ENCODE results near the gene VPS13C. TPM values are rescaled to one million over a fixed set of nuclear protein-coding genes. Genes with fewer than 3 reads are reported as not detected.

The VPS13C gene, protein sequence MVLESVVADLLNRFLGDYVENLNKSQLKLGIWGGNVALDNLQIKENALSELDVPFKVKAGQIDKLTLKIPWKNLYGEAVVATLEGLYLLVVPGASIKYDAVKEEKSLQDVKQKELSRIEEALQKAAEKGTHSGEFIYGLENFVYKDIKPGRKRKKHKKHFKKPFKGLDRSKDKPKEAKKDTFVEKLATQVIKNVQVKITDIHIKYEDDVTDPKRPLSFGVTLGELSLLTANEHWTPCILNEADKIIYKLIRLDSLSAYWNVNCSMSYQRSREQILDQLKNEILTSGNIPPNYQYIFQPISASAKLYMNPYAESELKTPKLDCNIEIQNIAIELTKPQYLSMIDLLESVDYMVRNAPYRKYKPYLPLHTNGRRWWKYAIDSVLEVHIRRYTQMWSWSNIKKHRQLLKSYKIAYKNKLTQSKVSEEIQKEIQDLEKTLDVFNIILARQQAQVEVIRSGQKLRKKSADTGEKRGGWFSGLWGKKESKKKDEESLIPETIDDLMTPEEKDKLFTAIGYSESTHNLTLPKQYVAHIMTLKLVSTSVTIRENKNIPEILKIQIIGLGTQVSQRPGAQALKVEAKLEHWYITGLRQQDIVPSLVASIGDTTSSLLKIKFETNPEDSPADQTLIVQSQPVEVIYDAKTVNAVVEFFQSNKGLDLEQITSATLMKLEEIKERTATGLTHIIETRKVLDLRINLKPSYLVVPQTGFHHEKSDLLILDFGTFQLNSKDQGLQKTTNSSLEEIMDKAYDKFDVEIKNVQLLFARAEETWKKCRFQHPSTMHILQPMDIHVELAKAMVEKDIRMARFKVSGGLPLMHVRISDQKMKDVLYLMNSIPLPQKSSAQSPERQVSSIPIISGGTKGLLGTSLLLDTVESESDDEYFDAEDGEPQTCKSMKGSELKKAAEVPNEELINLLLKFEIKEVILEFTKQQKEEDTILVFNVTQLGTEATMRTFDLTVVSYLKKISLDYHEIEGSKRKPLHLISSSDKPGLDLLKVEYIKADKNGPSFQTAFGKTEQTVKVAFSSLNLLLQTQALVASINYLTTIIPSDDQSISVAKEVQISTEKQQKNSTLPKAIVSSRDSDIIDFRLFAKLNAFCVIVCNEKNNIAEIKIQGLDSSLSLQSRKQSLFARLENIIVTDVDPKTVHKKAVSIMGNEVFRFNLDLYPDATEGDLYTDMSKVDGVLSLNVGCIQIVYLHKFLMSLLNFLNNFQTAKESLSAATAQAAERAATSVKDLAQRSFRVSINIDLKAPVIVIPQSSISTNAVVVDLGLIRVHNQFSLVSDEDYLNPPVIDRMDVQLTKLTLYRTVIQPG (N-terminal part only)
- total RNA-seq (100 to 1,000 TPM in 3 of 5 donors, 10 to 100 TPM in 2; 84.4 to 136 (median 117) TPM), total RNA-seq (121 to 643 (median 383) reads per million in 29 experiments)
- 162 TPM for total RNA-seq (2013)

DNA sequence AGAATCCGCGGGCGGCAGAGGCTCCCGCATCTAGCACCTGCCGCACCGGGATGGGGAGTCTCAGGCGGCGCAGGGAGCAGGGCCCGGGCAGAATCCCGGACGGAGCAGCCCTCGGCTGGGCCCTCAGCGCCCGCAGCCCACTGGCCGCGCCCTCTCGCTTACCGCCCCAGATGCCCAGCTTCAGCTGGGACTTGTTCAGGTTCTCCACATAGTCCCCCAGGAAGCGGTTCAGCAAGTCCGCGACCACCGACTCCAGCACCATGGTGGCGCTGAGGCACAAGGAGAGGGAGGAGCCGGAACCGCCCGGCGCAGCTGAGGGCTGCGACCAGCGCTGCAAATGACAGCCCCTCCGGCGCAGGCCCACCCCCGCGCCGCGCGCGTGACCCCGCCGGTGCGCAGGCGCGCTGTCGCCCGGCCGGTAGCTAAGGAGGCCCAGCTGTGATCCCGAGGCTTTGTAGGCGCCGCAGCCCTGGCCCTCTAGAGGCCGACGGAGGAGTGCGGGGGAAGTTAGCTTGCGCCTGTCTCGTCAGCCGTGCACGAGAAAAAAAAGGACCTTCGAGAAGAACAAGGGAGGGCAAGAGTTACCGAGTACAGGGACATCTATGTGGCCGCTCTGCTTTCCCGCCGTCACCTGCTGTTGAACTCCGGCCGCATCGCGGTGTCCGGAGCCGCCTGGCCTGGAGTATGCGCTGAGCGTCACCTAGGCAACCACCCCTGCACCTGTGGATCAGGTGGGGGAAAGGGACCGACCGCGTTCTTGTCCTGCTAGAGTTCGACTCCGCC, at the start of gene VPS13C:
Gene VPS13C, minus strand, starts transcription at position 335 of the 783 bp plus-strand sequence. Its CDS starts 73 bp downstream, at position 262.
- H3K27ac ChIP-seq (ENCODE audit: low read length), result peak within 1 kb of the TSS; percentile 87
- ATAC-seq (replicated peaks in 1 of 4), result peak; percentile 88 to 95 (median 93)
- H3K4me1 ChIP-seq (ENCODE audit: control insufficient read depth in 1 of 2, extremely low read depth in 1 of 2, insufficient read depth in 2 of 2, low read length in 2 of 2), result peaks cover 4 to 17% of the 10 kb centered on the region in 2 experiments
- ChIA-PET POLR2A (interaction anchor here in 1 of 2 donors (0.6 to 1.0 kb wide), 2 partner anchors 16 to 200 kb away, joined by 3 to 11 read pairs; no protein-coding TSS in a partner anchor), CTCF (interaction anchor here (0.5 to 1.8 kb wide), 12 partner anchors 8 to 1564 kb away, joined by 3 to 8 read pairs (median 3); no protein-coding TSS in a partner anchor)
- H3K27me3 ChIP-seq (replicated peaks in 1 of 2; ENCODE audit: control insufficient read depth in 2 of 2, extremely low read depth in 1 of 2, insufficient read depth in 2 of 2, low read length in 1 of 2), result peaks cover 0 to 7% of the 10 kb centered on the region in 2 experiments
- H3K36me3 Mint-ChIP-seq, result peaks cover 2% of the 10 kb centered on the region
- peaks cover 53 to 55% (median 55%) of the 10 kb centered on the region in 3 donors for H3K4me1 Mint-ChIP-seq
- H3K9me3 Mint-ChIP-seq, result no peaks in the 10 kb centered on the region
- H3K36me3 ChIP-seq (ENCODE audit: control insufficient read depth in 2 of 2, extremely low read depth in 1 of 2, insufficient read depth in 1 of 2, low read length in 1 of 2), result no peaks in the 10 kb centered on the region
- WGBS (ENCODE audit: insufficient coverage), result under 1% methylated on average over 72 of the region's 73 CpGs
- no peaks in the 10 kb centered on the region for H3K9me3 ChIP-seq
- H3K27ac Mint-ChIP-seq, result peak within 1 kb of the TSS; percentile 92 to 98
- peak within 1 kb of the TSS; percentile 59 to 80 for H3K4me3 ChIP-seq (ENCODE audit: control insufficient read depth in 1 of 2, extremely low read depth in 1 of 2, low read length in 1 of 2)
- H3K27me3 Mint-ChIP-seq, result peaks cover 0 to 3% of the 10 kb centered on the region in 2 donors
- peak; percentile 82 to 95 (median 87) for DNase-seq
- peak within 1 kb of the TSS; percentile 91 to 99 (median 96) for H3K4me3 Mint-ChIP-seq

DNA sequence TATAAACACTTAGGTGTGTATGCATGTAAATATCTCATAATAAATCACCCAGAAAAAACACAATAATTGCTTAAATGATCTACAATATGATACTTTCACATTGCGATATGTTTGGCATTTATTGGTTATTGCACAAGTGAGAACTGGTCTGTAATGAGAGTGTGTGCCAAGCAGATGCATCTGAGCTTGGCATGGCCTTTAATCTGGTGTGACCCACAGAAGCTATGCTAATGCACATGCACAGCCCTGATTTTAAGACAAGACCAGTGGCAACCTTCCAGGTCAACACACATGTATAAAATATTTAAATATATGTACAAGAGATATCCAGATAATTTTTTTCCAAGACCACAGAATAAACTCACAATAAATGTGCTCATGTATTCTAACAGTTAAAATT, 49.2 kb upstream of the VPS13C start:
- no peak overlapping the region for H3K4me3 ChIP-seq (ENCODE audit: control insufficient read depth in 1 of 2, extremely low read depth in 1 of 2, low read length in 1 of 2)
- no peaks in the 10 kb centered on the region for H3K4me1 ChIP-seq (ENCODE audit: control insufficient read depth in 1 of 2, extremely low read depth in 1 of 2, insufficient read depth in 2 of 2, low read length in 2 of 2)
- CTCF ChIA-PET, result no interaction called here
- Mint-ChIP-seq H3K27me3 (peaks cover 11 to 18% of the 10 kb centered on the region in 2 donors), H3K27ac (no peak overlapping the region), H3K9me3 (no peaks in the 10 kb centered on the region), H3K36me3 (no peaks in the 10 kb centered on the region), H3K4me3 (no peak overlapping the region), H3K4me1 (no peaks in the 10 kb centered on the region)
- DNase-seq (no peak), ATAC-seq (replicated peaks in 1 of 4) (no peak)
- POLR2A ChIA-PET, result no interaction called here
- H3K27me3 ChIP-seq (replicated peaks in 1 of 2; ENCODE audit: control insufficient read depth in 2 of 2, extremely low read depth in 1 of 2, insufficient read depth in 2 of 2, low read length in 1 of 2), result peaks cover 0 to 12% of the 10 kb centered on the region in 2 experiments
- no peak overlapping the region for H3K27ac ChIP-seq (ENCODE audit: low read length)
- no peaks in the 10 kb centered on the region for H3K36me3 ChIP-seq (ENCODE audit: control insufficient read depth in 2 of 2, extremely low read depth in 1 of 2, insufficient read depth in 1 of 2, low read length in 1 of 2)
- WGBS (ENCODE audit: insufficient coverage), result no CpG with 5 or more reads among the region's 1 CpG
- H3K9me3 ChIP-seq, result no peaks in the 10 kb centered on the region

DNA sequence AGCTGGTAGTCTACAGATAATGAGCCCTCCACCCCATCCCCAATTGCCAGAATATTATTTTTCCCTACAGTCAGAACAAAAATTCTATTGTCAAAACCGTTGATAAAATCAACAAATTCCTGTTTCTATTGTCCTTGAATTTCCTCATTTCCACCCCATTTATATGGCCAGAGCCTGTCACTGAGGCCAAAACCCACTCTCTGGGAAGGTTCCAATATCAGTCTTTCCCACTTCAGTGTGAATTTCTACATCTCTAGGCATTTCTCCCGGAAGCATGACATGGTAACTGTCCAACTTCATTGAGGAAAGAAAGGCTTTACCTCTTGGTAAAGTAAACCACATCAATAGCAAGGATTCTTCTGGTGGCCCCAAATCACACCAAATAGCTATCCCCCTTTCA, 48.2 kb upstream of the VPS13C start:
- Mint-ChIP-seq H3K4me1 (no peaks in the 10 kb centered on the region), H3K4me3 (no peak overlapping the region), H3K27me3 (peaks cover 9 to 17% of the 10 kb centered on the region in 2 donors), H3K36me3 (no peaks in the 10 kb centered on the region), H3K9me3 (no peaks in the 10 kb centered on the region), H3K27ac (no peak overlapping the region)
- Histone ChIP-seq H3K27me3 (replicated peaks in 1 of 2; ENCODE audit: control insufficient read depth in 2 of 2, extremely low read depth in 1 of 2, insufficient read depth in 2 of 2, low read length in 1 of 2) (peaks cover 0 to 4% of the 10 kb centered on the region in 2 experiments), H3K4me3 (ENCODE audit: control insufficient read depth in 1 of 2, extremely low read depth in 1 of 2, low read length in 1 of 2) (no peak overlapping the region), H3K36me3 (ENCODE audit: control insufficient read depth in 2 of 2, extremely low read depth in 1 of 2, insufficient read depth in 1 of 2, low read length in 1 of 2) (no peaks in the 10 kb centered on the region), H3K27ac (ENCODE audit: low read length) (no peak overlapping the region), H3K9me3 (no peaks in the 10 kb centered on the region), H3K4me1 (ENCODE audit: control insufficient read depth in 1 of 2, extremely low read depth in 1 of 2, insufficient read depth in 2 of 2, low read length in 2 of 2) (no peaks in the 10 kb centered on the region)
- DNase-seq, result no peak
- CTCF ChIA-PET, result no interaction called here
- 70% methylated on average over 2 of the region's 2 CpGs for WGBS (ENCODE audit: insufficient coverage)
- POLR2A ChIA-PET, result no interaction called here
- no peak for ATAC-seq (replicated peaks in 1 of 4)

DNA sequence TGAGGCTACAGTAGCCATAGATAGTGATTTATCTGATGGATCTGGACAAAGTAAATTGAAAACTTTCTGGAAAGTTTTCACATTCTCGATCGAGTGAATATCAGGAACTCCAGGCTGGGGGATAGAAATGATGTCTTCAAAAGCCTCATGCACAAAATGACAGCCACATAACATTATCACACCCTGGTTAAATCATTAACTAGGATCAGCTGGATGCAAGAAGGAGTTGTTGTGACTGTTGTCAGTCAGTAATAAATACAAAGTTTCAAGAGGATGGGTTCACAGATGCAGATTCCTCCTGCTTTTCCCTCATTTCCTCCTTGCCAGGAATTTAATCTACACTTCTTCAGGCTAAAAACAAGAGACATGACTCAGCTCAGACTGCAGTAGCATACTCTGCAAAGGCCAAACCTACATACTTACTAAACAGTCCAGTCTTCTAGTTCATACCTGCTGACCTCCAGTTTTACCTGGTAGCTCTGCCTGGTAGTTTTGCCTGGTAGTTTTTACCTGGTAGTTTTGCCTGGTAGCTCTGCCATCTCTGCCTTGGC, 47.4 kb upstream of the VPS13C start:
- no peak overlapping the region for H3K4me3 Mint-ChIP-seq
- no peaks in the 10 kb centered on the region for H3K4me1 ChIP-seq (ENCODE audit: control insufficient read depth in 1 of 2, extremely low read depth in 1 of 2, insufficient read depth in 2 of 2, low read length in 2 of 2)
- H3K4me1 Mint-ChIP-seq, result no peaks in the 10 kb centered on the region
- POLR2A ChIA-PET, result interaction anchor here in 1 of 2 donors (0.7 kb wide), 1 partner anchor 68 kb away, joined by 3 read pairs; no protein-coding TSS in a partner anchor
- H3K36me3 ChIP-seq (ENCODE audit: control insufficient read depth in 2 of 2, extremely low read depth in 1 of 2, insufficient read depth in 1 of 2, low read length in 1 of 2), result no peaks in the 10 kb centered on the region
- no CpG with 5 or more reads among the region's 2 CpGs for WGBS (ENCODE audit: insufficient coverage)
- H3K9me3 ChIP-seq, result no peaks in the 10 kb centered on the region
- peaks cover 4 to 14% of the 10 kb centered on the region in 2 donors for H3K27me3 Mint-ChIP-seq
- H3K9me3 Mint-ChIP-seq, result no peaks in the 10 kb centered on the region
- no peak overlapping the region for H3K27ac ChIP-seq (ENCODE audit: low read length)
- H3K27me3 ChIP-seq (replicated peaks in 1 of 2; ENCODE audit: control insufficient read depth in 2 of 2, extremely low read depth in 1 of 2, insufficient read depth in 2 of 2, low read length in 1 of 2), result peaks cover 0 to 3% of the 10 kb centered on the region in 2 experiments
- H3K4me3 ChIP-seq (ENCODE audit: control insufficient read depth in 1 of 2, extremely low read depth in 1 of 2, low read length in 1 of 2), result no peak overlapping the region
- no peak for ATAC-seq (replicated peaks in 1 of 4)
- DNase-seq, result no peak
- CTCF ChIA-PET, result interaction anchor here in 1 of 2 donors (0.7 kb wide), 1 partner anchor 550 kb away, joined by 3 read pairs; no protein-coding TSS in a partner anchor
- no peak overlapping the region for H3K27ac Mint-ChIP-seq
- no peaks in the 10 kb centered on the region for H3K36me3 Mint-ChIP-seq

DNA sequence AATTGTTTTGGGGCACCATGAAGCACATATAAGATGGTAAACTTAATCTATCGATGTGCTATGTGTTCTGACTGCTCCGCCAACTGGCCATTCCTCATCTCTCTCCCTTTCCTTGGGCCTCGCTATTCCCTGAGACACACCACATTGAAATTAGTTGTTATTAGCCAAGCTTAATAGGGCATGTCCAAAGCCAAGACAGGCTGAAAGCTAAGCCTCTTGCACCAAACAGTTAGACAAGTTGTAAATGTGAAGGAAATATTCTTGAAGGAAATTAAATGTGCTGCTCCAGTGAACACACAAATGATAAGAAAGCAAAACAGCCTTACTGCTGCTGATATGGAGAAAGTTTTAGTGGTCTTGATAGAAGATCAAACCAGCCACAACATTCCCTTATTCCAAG, 45.8 kb upstream of the VPS13C start:
- Histone ChIP-seq H3K27ac (ENCODE audit: low read length) (no peak overlapping the region), H3K36me3 (ENCODE audit: control insufficient read depth in 2 of 2, extremely low read depth in 1 of 2, insufficient read depth in 1 of 2, low read length in 1 of 2) (no peaks in the 10 kb centered on the region), H3K9me3 (no peaks in the 10 kb centered on the region), H3K4me3 (ENCODE audit: control insufficient read depth in 1 of 2, extremely low read depth in 1 of 2, low read length in 1 of 2) (no peak overlapping the region), H3K27me3 (replicated peaks in 1 of 2; ENCODE audit: control insufficient read depth in 2 of 2, extremely low read depth in 1 of 2, insufficient read depth in 2 of 2, low read length in 1 of 2) (peaks cover 0 to under 1% of the 10 kb centered on the region in 2 experiments), H3K4me1 (ENCODE audit: control insufficient read depth in 1 of 2, extremely low read depth in 1 of 2, insufficient read depth in 2 of 2, low read length in 2 of 2) (no peaks in the 10 kb centered on the region)
- DNase-seq (no peak), ATAC-seq (replicated peaks in 1 of 4) (no peak)
- Mint-ChIP-seq H3K27ac (no peak overlapping the region), H3K4me1 (no peaks in the 10 kb centered on the region), H3K9me3 (no peaks in the 10 kb centered on the region), H3K4me3 (no peak overlapping the region), H3K36me3 (no peaks in the 10 kb centered on the region), H3K27me3 (peaks cover 0 to 6% of the 10 kb centered on the region in 2 donors)
- WGBS (ENCODE audit: insufficient coverage), result no CpG with 5 or more reads among the region's 3 CpGs
- CTCF ChIA-PET, result no interaction called here
- POLR2A ChIA-PET, result no interaction called here

Measured in T-cell (primary cell).